Islet of Langerhans (tissue), 1 donor: ENCODE measurements around the gene TTC17.
"Not testable (repeated sequence)": the region's sequence is repeated elsewhere in the genome, so short reads cannot be mapped to it uniquely, and the experiment has no call there.

Experiments
- FAIRE-seq: peaks from one replicate; lab custom pipeline; 2011; peaks lifted over from hg19 to GRCh38; lab: Jason Lieb, UNC

The TTC17 gene

GRCh38 chr11:43392713-43393112 lies 34.0 kb downstream of the TTC17 start:
- no peak for FAIRE-seq

- no peak for FAIRE-seq
These were observed 35.1 kb downstream of the TTC17 start for GRCh38 chr11:43393765-43394355.

- FAIRE-seq, result no peak
These were observed 37.9 kb downstream of the TTC17 start for GRCh38 chr11:43396617-43397016.

- FAIRE-seq, result no peak
These were observed 38.5 kb downstream of the TTC17 start for GRCh38 chr11:43397251-43397650.

GRCh38 chr11:43399983-43400630 lies 41.4 kb downstream of the TTC17 start:
- FAIRE-seq, result peak; percentile 60

- FAIRE-seq, result peak; percentile 9
These were observed 42.5 kb downstream of the TTC17 start for GRCh38 chr11:43401252-43401651.

- not testable (repeated sequence) for FAIRE-seq
These were observed 43.1 kb downstream of the TTC17 start for GRCh38 chr11:43401811-43402210.

- no peak for FAIRE-seq
These were observed 44.9 kb downstream of the TTC17 start for GRCh38 chr11:43403357-43404231.

- FAIRE-seq, result no peak
These were observed 45.7 kb downstream of the TTC17 start for GRCh38 chr11:43404406-43404805.

GRCh38 chr11:43404836-43405479 lies 46.2 kb downstream of the TTC17 start:
- no peak for FAIRE-seq

GRCh38 chr11:43408277-43408676 lies 49.6 kb downstream of the TTC17 start:
- FAIRE-seq, result no peak

- no peak for FAIRE-seq
These were observed 51.7 kb downstream of the TTC17 start for GRCh38 chr11:43410394-43410793.

GRCh38 chr11:43418197-43418596 lies 59.5 kb downstream of the TTC17 start:
- no peak for FAIRE-seq

- peak; percentile 97 for FAIRE-seq
These were observed 60.7 kb downstream of the TTC17 start for GRCh38 chr11:43419460-43419859.

- no peak for FAIRE-seq
These were observed 69.3 kb downstream of the TTC17 start for GRCh38 chr11:43427971-43428370.

- not testable (repeated sequence) for FAIRE-seq
These were observed 72.2 kb downstream of the TTC17 start for GRCh38 chr11:43430916-43431315.

GRCh38 chr11:43434893-43435292 lies 76.2 kb downstream of the TTC17 start:
- FAIRE-seq, result no peak

GRCh38 chr11:43440486-43440885 lies 81.8 kb downstream of the TTC17 start:
- no peak for FAIRE-seq

GRCh38 chr11:43443811-43444210 lies 85.1 kb downstream of the TTC17 start:
- FAIRE-seq, result no peak

- FAIRE-seq, result no peak
These were observed 88.4 kb downstream of the TTC17 start for GRCh38 chr11:43447151-43447550.

GRCh38 chr11:43458486-43458885 lies 99.8 kb downstream of the TTC17 start:
- FAIRE-seq, result no peak

- FAIRE-seq, result no peak
These were observed 100.5 kb downstream of the TTC17 start for GRCh38 chr11:43459246-43459645.

- FAIRE-seq, result no peak
These were observed 103.6 kb downstream of the TTC17 start for GRCh38 chr11:43462359-43462758.
